PC-9 (cell line): ENCODE results near the gene POLQ.

Experiments
- EZH2 ChIP-seq: fragments of 200-600 bp; sonication (generic); IDR thresholded peaks from 2 replicates; pipeline ENCODE4 v1.8.0; 2017; ENCODE audit warnings: antibody characterized with exemption, low read depth
- TF ChIP-seq, protein P1 (sequence below): fragments of 200-600 bp; sonication (generic); conservative IDR thresholded peaks from 2 replicates; pipeline ENCODE4 v1.6.1; 2017; ENCODE audit warnings: mixed run types, antibody characterized with exemption, mild to moderate bottlenecking, moderate library complexity

DNA sequence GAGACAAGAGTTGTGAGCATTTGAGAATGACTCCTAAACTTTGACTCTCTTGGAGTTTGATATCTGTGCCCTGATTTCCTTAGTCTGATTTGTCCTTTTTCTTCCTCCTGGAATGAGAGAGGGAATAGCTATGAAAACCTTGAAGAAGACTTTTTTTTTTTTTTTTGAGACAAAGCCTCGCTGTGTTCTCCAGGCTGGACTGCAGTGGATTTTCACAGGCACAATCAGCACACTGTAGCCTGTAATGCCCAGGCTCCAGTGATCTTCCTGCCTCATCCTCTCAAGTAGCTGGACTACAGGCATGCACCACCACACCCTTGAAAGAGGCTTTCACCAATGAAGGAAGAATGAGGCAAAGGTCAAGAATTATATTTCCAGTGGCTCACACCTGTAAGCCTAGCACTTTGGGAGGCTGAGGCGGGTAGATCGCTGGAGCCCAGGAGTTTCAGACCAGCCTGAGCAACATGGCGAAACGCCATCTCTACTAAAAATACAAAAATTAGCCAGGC is 11.7 kb upstream of the POLQ start:
- TF ChIP-seq, protein P1, sequence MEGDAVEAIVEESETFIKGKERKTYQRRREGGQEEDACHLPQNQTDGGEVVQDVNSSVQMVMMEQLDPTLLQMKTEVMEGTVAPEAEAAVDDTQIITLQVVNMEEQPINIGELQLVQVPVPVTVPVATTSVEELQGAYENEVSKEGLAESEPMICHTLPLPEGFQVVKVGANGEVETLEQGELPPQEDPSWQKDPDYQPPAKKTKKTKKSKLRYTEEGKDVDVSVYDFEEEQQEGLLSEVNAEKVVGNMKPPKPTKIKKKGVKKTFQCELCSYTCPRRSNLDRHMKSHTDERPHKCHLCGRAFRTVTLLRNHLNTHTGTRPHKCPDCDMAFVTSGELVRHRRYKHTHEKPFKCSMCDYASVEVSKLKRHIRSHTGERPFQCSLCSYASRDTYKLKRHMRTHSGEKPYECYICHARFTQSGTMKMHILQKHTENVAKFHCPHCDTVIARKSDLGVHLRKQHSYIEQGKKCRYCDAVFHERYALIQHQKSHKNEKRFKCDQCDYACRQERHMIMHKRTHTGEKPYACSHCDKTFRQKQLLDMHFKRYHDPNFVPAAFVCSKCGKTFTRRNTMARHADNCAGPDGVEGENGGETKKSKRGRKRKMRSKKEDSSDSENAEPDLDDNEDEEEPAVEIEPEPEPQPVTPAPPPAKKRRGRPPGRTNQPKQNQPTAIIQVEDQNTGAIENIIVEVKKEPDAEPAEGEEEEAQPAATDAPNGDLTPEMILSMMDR, result no peak
- no peak for TF ChIP-seq EZH2
